K562 (cell line): Measurements from ENCODE around the gene GCNA. TPM values are rescaled to one million over a fixed set of nuclear protein-coding genes. Genes with fewer than 3 reads are reported as not detected.

Experiments used
- ATAC-seq: fragments of 200-7000 bp; cut with Tn5 transposase; 3 replicates; pipeline ENCODE4 v1.9.1; 2020; ENCODE audit warnings: moderate library complexity
- BruUV-seq: library from RNA; stranded (reverse); fragments of 400-500 nt; replicated peaks from 2 replicates; lab custom pipeline; 2021; lab: Mats Ljungman, UMichigan
- CTCF ChIA-PET: fragments of 300-600 bp; formaldehyde crosslinking; extraction: SDS; loops from one replicate; lab custom pipeline; 2021; ENCODE audit warnings: low intra/inter-chr PET ratio; lab: Yijun Ruan, JAX
- POLR2A ChIA-PET: fragments of 300-600, 350-650 bp; sonication (Branson Sonifier 250); formaldehyde crosslinking; extraction: SDS; loops from one replicate; lab custom pipeline; 2021; ENCODE audit warnings: antibody characterized with exemption, inconsistent platforms; lab: Yijun Ruan, JAX
- DNase-seq, 4 experiments: peaks; one replicate each; pipeline versions ENCODE4 v3.0.0 to v3.0.0-alpha.2; 2011 to 2018; ENCODE audit warnings: low spot score in 3 of 4, mixed read lengths in 3 of 4; ENCODE audit errors: extremely low read depth in 1 of 4
- FAIRE-seq: peaks from 2 replicates; lab custom pipeline; 2011; peaks lifted over from hg19 to GRCh38; lab: Jason Lieb, UNC
- H2AFZ ChIP-seq: 2 replicates; pipeline ENCODE4 v1.6.0; 2011; ENCODE audit warnings: low read depth, low read length, control low read depth, inconsistent platforms
- H3K27ac ChIP-seq: fragments of 200-600 bp; 3 replicates; pipeline ENCODE4 v1.8.0; 2011; ENCODE audit warnings: low read depth, mild to moderate bottlenecking, control low read depth, inconsistent platforms, low read length, moderate library complexity, mixed read lengths; ENCODE audit errors: extremely low read depth
- H3K27me3 ChIP-seq, 2 experiments: fragments of 300-600 bp in 1 of 2; 2 replicates in 1 of 2; 3 replicates in 1 of 2; pipeline versions ENCODE4 v1.6.0 to v1.8.0; 2011; ENCODE audit warnings: inconsistent platforms in 2 of 2, low read length in 2 of 2, mild to moderate bottlenecking in 1 of 2, mixed read lengths in 1 of 2, moderate library complexity in 1 of 2; ENCODE audit not compliant: control insufficient read depth in 2 of 2, insufficient read depth in 2 of 2
- H3K36me3 ChIP-seq: fragments of 300-600 bp; 3 replicates; pipeline ENCODE4 v1.8.0; 2011; ENCODE audit warnings: mild to moderate bottlenecking, low read length, inconsistent platforms; ENCODE audit not compliant: control insufficient read depth, insufficient read depth
- H3K4me1 ChIP-seq, 2 experiments: fragments of 200-600 bp in 1 of 2; replicated peaks in 1 of 2; 2 replicates in 1 of 2; 3 replicates in 1 of 2; pipeline versions ENCODE4 v1.5.1 to v1.8.0; 2011; ENCODE audit warnings: inconsistent platforms in 2 of 2, low read length in 2 of 2, mild to moderate bottlenecking in 1 of 2, mixed read lengths in 1 of 2, moderate library complexity in 1 of 2; ENCODE audit not compliant: control insufficient read depth in 2 of 2, insufficient read depth in 2 of 2
- H3K4me2 ChIP-seq: 2 replicates; pipeline ENCODE4 v1.6.1; 2011; ENCODE audit warnings: low read length, control low read depth, inconsistent platforms, mixed read lengths; ENCODE audit not compliant: insufficient read depth
- H3K4me3 ChIP-seq: fragments of 200-600 bp; sonication (generic), shearing (Covaris generic); 2 replicates; pipeline ENCODE4 v1.5.1; 2016; ENCODE audit warnings: control low read depth, inconsistent platforms
- H3K79me2 ChIP-seq: fragments of 200-600 bp; 3 replicates; pipeline ENCODE4 v1.8.0; 2011; ENCODE audit warnings: low read length, inconsistent platforms; ENCODE audit not compliant: control insufficient read depth, insufficient read depth
- H3K9ac ChIP-seq, 2 experiments: 2 replicates each; pipeline versions ENCODE4 v1.6.0 to v1.6.1; 2011; ENCODE audit warnings: low read depth in 2 of 2, low read length in 2 of 2, control low read depth in 1 of 2, inconsistent platforms in 1 of 2, mild to moderate bottlenecking in 1 of 2, mixed read lengths in 1 of 2; ENCODE audit not compliant: insufficient read depth in 1 of 2
- H3K9me1 ChIP-seq: one replicate; pipeline ENCODE4 v1.6.0; 2011; ENCODE audit warnings: inconsistent platforms, mild to moderate bottlenecking, low read length, moderate library complexity; ENCODE audit not compliant: control insufficient read depth, insufficient read depth
- H3K9me3 ChIP-seq: replicated peaks from 2 replicates; pipeline ENCODE4 v1.5.1; 2011; ENCODE audit warnings: low read depth, low read length, inconsistent platforms; ENCODE audit not compliant: control insufficient read depth, insufficient read depth
- H4K20me1 ChIP-seq: replicated peaks from 2 replicates; pipeline ENCODE4 v1.6.1; 2011; ENCODE audit warnings: low read length, inconsistent platforms, mixed read lengths; ENCODE audit not compliant: control insufficient read depth, insufficient read depth
- CCNT2 ChIP-seq: IDR thresholded peaks from 2 replicates; pipeline ENCODE4 v1.6.1; 2011; ENCODE audit warnings: borderline replicate concordance, low read depth, mild to moderate bottlenecking, moderate library complexity, mixed read lengths, low read length; ENCODE audit not compliant: insufficient read length; ENCODE audit errors: extremely low read depth
- HDAC8 ChIP-seq: fragments of 450-650 bp; IDR thresholded peaks from 2 replicates; pipeline ENCODE4 v1.6.1; 2016; ENCODE audit warnings: mild to moderate bottlenecking, missing genetic modification characterization, moderate library complexity, missing compliant biosample characterization
- SOX6 ChIP-seq: fragments of 450-650 bp; IDR thresholded peaks from 2 replicates; pipeline ENCODE4 v1.6.1; 2014; ENCODE audit warnings: mild to moderate bottlenecking
- TCF7L2 ChIP-seq: fragments of 150-350 bp; IDR thresholded peaks from 2 replicates; pipeline ENCODE4 v1.6.1; 2016; ENCODE audit warnings: low read depth, mild to moderate bottlenecking, low read length, moderate library complexity
- ZNF239 ChIP-seq: fragments of 250-450 bp; sonication (Bioruptor Pico); IDR thresholded peaks from 2 replicates; pipeline ENCODE4 v1.4.0; 2020; ENCODE audit warnings: mild to moderate bottlenecking
- ZNF586 ChIP-seq: fragments of 450-650 bp; formaldehyde crosslinking; conservative IDR thresholded peaks from 2 replicates; pipeline ENCODE4 v1.4.0; 2020; ENCODE audit warnings: mild to moderate bottlenecking, moderate library complexity
- ZNF668 ChIP-seq: fragments of 250-450 bp; sonication (Bioruptor Pico); IDR thresholded peaks from 2 replicates; pipeline ENCODE4 v1.8.0; 2022; ENCODE audit warnings: mild to moderate bottlenecking, inconsistent platforms
- WGBS: fragments of 100-300 bp; shearing (Covaris generic); methylation state at CpG from one replicate; pipeline ENCODE4 v1.1.6; 2016; ENCODE audit warnings: low coverage, mixed read lengths; ENCODE audit not compliant: insufficient coverage; ENCODE audit errors: missing lambda C conversion rate; 5-methylcytosine and 5-hydroxymethylcytosine counted together
- in situ Hi-C: fragments of 300-500 bp; cut with MboI; formaldehyde crosslinking; loops from 4 replicates; pipeline ENCODE4 v1.15.0; 2018; ENCODE audit warnings: inconsistent platforms, mixed read lengths
- intact Hi-C: fragments of 100-400 bp; cut with micrococcal nuclease; formaldehyde crosslinking; loops from 2 replicates; pipeline ENCODE4 v1.14.2; 2022
- polyA plus RNA-seq, 8 experiments: library from polyadenylated mRNA; depleted of rRNA in 4 of 8; stranded (reverse) in 5 of 8; unstranded in 3 of 8; fragments of >200 nt; fragmentation: Nextera tagmentation in 2 of 8; fragmentation: Illumina TruSeq in 1 of 8; extraction: Ambion mirVana in 2 of 8; extraction: Trizol in 1 of 8; gene quantifications; 2 replicates each; pipeline versions ENCODE4 v1.2.1 to v1.2.3, GENCODE V29; 2011 to 2014; ENCODE audit warnings: inconsistent platforms in 1 of 8, missing spikeins in 1 of 8
- total RNA-seq, 7 experiments: library from RNA; depleted of rRNA in 6 of 7; stranded (reverse); fragments of >200 nt in 6 of 7; fragmentation: Illumina TruSeq in 2 of 7; extraction: Trizol in 2 of 7; gene quantifications; 2 replicates each; pipeline versions ENCODE4 v1.2.1 to v1.2.3, GENCODE V29; 2011 to 2021; ENCODE audit warnings: low replicate concordance in 1 of 7
- TF ChIP-seq, protein P1 (sequence below): fragments of 450-650 bp; formaldehyde crosslinking; IDR thresholded peaks from 2 replicates; pipeline ENCODE4 v1.4.0; 2020; ENCODE audit warnings: mild to moderate bottlenecking
- TF ChIP-seq, protein P2 (sequence below): fragments of 450-650 bp; formaldehyde crosslinking; IDR thresholded peaks from 2 replicates; pipeline ENCODE4 v1.4.0; 2022; ENCODE audit warnings: mild to moderate bottlenecking, moderate library complexity
- TF ChIP-seq, protein P3 (sequence below): sonication (generic); formaldehyde crosslinking; IDR thresholded peaks from 2 replicates; pipeline ENCODE4 v1.8.0; 2022; ENCODE audit warnings: mild to moderate bottlenecking, missing genetic modification reagents
- TF ChIP-seq, protein P4 (sequence below): IDR thresholded peaks from 2 replicates; pipeline ENCODE4 v1.6.1; 2012; ENCODE audit warnings: low read depth, low read length, improper control_type of control experiment, borderline replicate concordance
- TF ChIP-seq, protein P5 (sequence below): fragments of 200-400 bp; formaldehyde crosslinking; IDR thresholded peaks from 2 replicates; pipeline ENCODE4 v1.6.1; 2017; ENCODE audit warnings: mild to moderate bottlenecking, low read depth, low read length, moderate library complexity

Gene GCNA
- total and polyA plus RNA-seq, 9 of the 15 experiments (the other 6 are each of a cell fraction or from before 2014, with no cell fraction given), result 0.27 to 1.5 (median 0.86) TPM

DNA sequence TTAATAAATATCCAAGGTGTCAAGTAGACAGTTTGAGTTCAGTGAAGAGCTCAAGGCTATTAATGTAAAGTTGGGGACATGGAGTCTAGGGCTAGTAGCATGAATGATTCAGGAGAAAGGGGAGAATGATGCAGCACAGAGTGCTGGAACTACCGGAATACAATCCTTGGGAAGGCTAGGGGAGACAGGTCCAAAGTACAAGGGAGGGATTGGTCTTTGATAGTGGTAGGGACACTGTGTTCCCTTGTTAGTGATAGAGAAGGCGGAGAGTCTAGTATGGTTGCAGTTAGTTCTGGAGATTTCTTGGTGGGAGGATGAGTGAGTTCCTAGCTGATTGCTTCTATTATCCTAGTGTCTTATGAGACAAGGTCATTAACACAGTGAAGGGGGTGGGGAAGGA, 8.7 kb downstream of the GCNA start:
- Histone ChIP-seq H3K4me2 (no peak overlapping the region), H3K27ac (no peak overlapping the region), H3K4me3 (no peak overlapping the region), H3K9me3 (no peaks in the 10 kb centered on the region), H3K9me1 (no peaks in the 10 kb centered on the region), H3K4me1 (no peaks in the 10 kb centered on the region), H3K36me3 (no peaks in the 10 kb centered on the region), H3K9ac (no peak overlapping the region), H3K27me3 (no peaks in the 10 kb centered on the region), H4K20me1 (no peaks in the 10 kb centered on the region), H2AFZ (no peak overlapping the region), H3K79me2 (no peaks in the 10 kb centered on the region)
- 79% methylated on average over 2 of the region's 2 CpGs for WGBS
- ATAC-seq, result no peak
- ChIA-PET CTCF (no interaction called here), POLR2A (no interaction called here)
- DNase-seq, result no peak
- BruUV-seq, result no TSS peak
- FAIRE-seq, result no peak
- in situ Hi-C loops, result no loop called here
- intact Hi-C loops, result no loop called here
- TF ChIP-seq ZNF239, result no peak
- TF ChIP-seq SOX6, result no peak
- no peak for TF ChIP-seq HDAC8 (tag)
- TF ChIP-seq TCF7L2, result no peak
- TF ChIP-seq, protein P1, sequence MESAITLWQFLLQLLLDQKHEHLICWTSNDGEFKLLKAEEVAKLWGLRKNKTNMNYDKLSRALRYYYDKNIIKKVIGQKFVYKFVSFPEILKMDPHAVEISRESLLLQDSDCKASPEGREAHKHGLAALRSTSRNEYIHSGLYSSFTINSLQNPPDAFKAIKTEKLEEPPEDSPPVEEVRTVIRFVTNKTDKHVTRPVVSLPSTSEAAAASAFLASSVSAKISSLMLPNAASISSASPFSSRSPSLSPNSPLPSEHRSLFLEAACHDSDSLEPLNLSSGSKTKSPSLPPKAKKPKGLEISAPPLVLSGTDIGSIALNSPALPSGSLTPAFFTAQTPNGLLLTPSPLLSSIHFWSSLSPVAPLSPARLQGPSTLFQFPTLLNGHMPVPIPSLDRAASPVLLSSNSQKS (CRISPR knock-in tag), result no peak
- TF ChIP-seq, protein P2, sequence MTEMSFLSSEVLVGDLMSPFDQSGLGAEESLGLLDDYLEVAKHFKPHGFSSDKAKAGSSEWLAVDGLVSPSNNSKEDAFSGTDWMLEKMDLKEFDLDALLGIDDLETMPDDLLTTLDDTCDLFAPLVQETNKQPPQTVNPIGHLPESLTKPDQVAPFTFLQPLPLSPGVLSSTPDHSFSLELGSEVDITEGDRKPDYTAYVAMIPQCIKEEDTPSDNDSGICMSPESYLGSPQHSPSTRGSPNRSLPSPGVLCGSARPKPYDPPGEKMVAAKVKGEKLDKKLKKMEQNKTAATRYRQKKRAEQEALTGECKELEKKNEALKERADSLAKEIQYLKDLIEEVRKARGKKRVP (CRISPR knock-in tag), result no peak
- TF ChIP-seq, protein P3, sequence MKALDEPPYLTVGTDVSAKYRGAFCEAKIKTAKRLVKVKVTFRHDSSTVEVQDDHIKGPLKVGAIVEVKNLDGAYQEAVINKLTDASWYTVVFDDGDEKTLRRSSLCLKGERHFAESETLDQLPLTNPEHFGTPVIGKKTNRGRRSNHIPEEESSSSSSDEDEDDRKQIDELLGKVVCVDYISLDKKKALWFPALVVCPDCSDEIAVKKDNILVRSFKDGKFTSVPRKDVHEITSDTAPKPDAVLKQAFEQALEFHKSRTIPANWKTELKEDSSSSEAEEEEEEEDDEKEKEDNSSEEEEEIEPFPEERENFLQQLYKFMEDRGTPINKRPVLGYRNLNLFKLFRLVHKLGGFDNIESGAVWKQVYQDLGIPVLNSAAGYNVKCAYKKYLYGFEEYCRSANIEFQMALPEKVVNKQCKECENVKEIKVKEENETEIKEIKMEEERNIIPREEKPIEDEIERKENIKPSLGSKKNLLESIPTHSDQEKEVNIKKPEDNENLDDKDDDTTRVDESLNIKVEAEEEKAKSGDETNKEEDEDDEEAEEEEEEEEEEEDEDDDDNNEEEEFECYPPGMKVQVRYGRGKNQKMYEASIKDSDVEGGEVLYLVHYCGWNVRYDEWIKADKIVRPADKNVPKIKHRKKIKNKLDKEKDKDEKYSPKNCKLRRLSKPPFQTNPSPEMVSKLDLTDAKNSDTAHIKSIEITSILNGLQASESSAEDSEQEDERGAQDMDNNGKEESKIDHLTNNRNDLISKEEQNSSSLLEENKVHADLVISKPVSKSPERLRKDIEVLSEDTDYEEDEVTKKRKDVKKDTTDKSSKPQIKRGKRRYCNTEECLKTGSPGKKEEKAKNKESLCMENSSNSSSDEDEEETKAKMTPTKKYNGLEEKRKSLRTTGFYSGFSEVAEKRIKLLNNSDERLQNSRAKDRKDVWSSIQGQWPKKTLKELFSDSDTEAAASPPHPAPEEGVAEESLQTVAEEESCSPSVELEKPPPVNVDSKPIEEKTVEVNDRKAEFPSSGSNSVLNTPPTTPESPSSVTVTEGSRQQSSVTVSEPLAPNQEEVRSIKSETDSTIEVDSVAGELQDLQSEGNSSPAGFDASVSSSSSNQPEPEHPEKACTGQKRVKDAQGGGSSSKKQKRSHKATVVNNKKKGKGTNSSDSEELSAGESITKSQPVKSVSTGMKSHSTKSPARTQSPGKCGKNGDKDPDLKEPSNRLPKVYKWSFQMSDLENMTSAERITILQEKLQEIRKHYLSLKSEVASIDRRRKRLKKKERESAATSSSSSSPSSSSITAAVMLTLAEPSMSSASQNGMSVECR (CRISPR knock-in tag), result no peak
- TF ChIP-seq ZNF586 (CRISPR knock-in tag), result no peak
- no peak for TF ChIP-seq ZNF668 (CRISPR knock-in tag)
- no peak for TF ChIP-seq CCNT2
- TF ChIP-seq, protein P4, sequence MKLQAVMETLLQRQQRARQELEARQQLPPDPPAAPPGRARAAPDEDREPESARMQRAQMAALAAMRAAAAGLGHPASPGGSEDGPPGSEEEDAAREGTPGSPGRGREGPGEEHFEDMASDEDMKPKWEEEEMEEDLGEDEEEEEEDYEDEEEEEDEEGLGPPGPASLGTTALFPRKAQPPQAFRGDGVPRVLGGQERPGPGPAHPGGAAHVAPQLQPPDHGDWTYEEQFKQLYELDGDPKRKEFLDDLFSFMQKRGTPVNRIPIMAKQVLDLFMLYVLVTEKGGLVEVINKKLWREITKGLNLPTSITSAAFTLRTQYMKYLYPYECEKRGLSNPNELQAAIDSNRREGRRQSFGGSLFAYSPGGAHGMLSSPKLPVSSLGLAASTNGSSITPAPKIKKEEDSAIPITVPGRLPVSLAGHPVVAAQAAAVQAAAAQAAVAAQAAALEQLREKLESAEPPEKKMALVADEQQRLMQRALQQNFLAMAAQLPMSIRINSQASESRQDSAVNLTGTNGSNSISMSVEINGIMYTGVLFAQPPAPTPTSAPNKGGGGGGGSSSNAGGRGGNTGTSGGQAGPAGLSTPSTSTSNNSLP, result no peak
- TF ChIP-seq, protein P5, sequence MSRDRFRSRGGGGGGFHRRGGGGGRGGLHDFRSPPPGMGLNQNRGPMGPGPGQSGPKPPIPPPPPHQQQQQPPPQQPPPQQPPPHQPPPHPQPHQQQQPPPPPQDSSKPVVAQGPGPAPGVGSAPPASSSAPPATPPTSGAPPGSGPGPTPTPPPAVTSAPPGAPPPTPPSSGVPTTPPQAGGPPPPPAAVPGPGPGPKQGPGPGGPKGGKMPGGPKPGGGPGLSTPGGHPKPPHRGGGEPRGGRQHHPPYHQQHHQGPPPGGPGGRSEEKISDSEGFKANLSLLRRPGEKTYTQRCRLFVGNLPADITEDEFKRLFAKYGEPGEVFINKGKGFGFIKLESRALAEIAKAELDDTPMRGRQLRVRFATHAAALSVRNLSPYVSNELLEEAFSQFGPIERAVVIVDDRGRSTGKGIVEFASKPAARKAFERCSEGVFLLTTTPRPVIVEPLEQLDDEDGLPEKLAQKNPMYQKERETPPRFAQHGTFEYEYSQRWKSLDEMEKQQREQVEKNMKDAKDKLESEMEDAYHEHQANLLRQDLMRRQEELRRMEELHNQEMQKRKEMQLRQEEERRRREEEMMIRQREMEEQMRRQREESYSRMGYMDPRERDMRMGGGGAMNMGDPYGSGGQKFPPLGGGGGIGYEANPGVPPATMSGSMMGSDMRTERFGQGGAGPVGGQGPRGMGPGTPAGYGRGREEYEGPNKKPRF, result no peak
